HepG2 (cell line): ENCODE data around the gene COMMD4. TPM values are rescaled to one million over a fixed set of nuclear protein-coding genes. Genes with fewer than 3 reads are reported as not detected.

Source experiments
- CENPT ChIP-seq: sonication (generic); formaldehyde crosslinking; IDR thresholded peaks from 2 replicates; pipeline ENCODE4 v1.8.0; 2022; ENCODE audit warnings: low read depth, mild to moderate bottlenecking, moderate library complexity, missing genetic modification reagents
- FOXA3 ChIP-seq: IDR thresholded peaks from 2 replicates; pipeline ENCODE4 v1.6.1; 2016; ENCODE audit warnings: missing genetic modification reagents, missing compliant biosample characterization
- KDM5B ChIP-seq: sonication (generic); formaldehyde crosslinking; IDR thresholded peaks from 2 replicates; pipeline ENCODE4 v1.4.0; 2020; ENCODE audit warnings: missing genetic modification reagents, mild to moderate bottlenecking, borderline replicate concordance
- KLF15 ChIP-seq: sonication (generic); formaldehyde crosslinking; IDR thresholded peaks from 2 replicates; pipeline ENCODE4 v1.8.1; 2023; ENCODE audit warnings: borderline replicate concordance, mild to moderate bottlenecking, inconsistent platforms, missing genetic modification reagents, mixed read lengths
- TBX3 ChIP-seq: fragments of 450-650 bp; IDR thresholded peaks from 2 replicates; pipeline ENCODE4 v1.6.1; 2017; ENCODE audit warnings: antibody characterized with exemption, mild to moderate bottlenecking, inconsistent platforms, borderline replicate concordance
- ZBTB46 ChIP-seq: sonication (generic); formaldehyde crosslinking; IDR thresholded peaks from 2 replicates; pipeline ENCODE4 v1.4.0; 2020; ENCODE audit warnings: mild to moderate bottlenecking, missing genetic modification reagents, borderline replicate concordance
- polyA plus RNA-seq, 8 experiments: library from polyadenylated mRNA; depleted of rRNA in 3 of 8; stranded (reverse) in 7 of 8; unstranded in 1 of 8; fragments of >200 nt; fragmentation: Illumina TruSeq in 4 of 8; extraction: Trizol in 4 of 8; gene quantifications; 2 replicates each; pipeline versions ENCODE4 v1.2.1 to v1.2.3, GENCODE V29; 2011 to 2016; ENCODE audit warnings: low read depth in 4 of 8, missing spikeins in 1 of 8, mixed read lengths in 1 of 8; ENCODE audit not compliant: insufficient read depth in 1 of 8
- total RNA-seq, 5 experiments: library from RNA; depleted of rRNA; stranded (reverse); fragments of >200 nt; fragmentation: Illumina TruSeq; extraction: Trizol; gene quantifications; 2 replicates each; pipeline ENCODE4 v1.2.3, GENCODE V29; 2016; ENCODE audit warnings: low read depth in 1 of 5
- TF ChIP-seq, protein P1 (sequence below): sonication (generic); formaldehyde crosslinking; IDR thresholded peaks from 2 replicates; pipeline ENCODE4 v1.9.0; 2021; ENCODE audit warnings: missing genetic modification reagents, borderline replicate concordance
- TF ChIP-seq, protein P2 (sequence below): sonication (generic); formaldehyde crosslinking; IDR thresholded peaks from 2 replicates; pipeline ENCODE4 v1.4.0; 2020; ENCODE audit warnings: missing genetic modification reagents
- TF ChIP-seq, protein P3 (sequence below): sonication (generic); formaldehyde crosslinking; IDR thresholded peaks from 2 replicates; pipeline ENCODE4 v1.4.0; 2020; ENCODE audit warnings: missing genetic modification reagents, borderline replicate concordance
- TF ChIP-seq, protein P4 (sequence below): fragments of 450-650 bp; IDR thresholded peaks from 2 replicates; pipeline ENCODE4 v1.6.1; 2017
- TF ChIP-seq, protein P5 (sequence below): sonication (generic); formaldehyde crosslinking; IDR thresholded peaks from 2 replicates; pipeline ENCODE4 v1.4.0; 2020; ENCODE audit warnings: missing genetic modification reagents

Gene COMMD4
- total and polyA plus RNA-seq, 2 of the 13 experiments (the other 11 are each of a cell fraction or from before 2014, with no cell fraction given): 45.8 to 89.9 TPM

DNA sequence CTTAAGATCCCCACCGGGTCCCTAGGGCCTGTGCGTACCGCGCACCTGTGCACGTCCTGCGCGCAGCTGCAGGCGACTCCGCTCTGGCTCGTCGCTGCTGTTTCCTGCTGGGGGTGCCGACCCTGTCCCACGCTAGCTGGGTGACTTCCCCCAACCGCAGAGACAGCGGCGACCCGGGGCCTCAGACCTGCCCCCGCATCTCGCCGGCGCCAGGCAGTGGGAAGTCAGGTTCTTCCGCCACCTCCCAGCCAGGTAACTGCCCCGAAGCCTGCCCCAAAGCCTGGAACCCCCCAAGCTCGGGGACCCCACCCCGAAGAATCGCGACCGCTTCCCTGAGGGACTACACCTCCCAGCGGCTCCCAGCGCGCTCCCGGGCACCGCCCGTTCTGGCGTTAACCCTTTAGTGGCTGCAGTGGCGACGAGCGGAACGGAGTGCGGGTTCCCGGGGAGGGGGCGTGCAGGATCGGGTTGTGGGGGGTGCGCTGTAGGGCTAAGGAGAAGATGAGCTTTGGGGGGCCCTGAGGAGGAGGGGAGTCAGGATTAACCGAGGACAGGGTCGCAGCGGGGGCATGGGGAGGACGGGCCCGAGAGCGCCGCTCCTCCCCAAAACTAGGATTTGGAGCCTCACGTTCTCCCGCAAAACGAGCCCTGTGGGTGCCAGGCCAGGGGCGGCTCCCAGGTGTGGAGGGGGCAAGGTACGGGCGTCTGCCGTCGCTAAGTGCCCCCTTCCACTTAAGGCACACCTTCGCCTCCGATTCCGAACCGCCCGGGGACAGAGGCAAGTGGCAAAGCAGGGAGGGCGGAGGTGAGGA, 11.6 kb downstream of the COMMD4 start (continued):
- TF ChIP-seq, protein P1, sequence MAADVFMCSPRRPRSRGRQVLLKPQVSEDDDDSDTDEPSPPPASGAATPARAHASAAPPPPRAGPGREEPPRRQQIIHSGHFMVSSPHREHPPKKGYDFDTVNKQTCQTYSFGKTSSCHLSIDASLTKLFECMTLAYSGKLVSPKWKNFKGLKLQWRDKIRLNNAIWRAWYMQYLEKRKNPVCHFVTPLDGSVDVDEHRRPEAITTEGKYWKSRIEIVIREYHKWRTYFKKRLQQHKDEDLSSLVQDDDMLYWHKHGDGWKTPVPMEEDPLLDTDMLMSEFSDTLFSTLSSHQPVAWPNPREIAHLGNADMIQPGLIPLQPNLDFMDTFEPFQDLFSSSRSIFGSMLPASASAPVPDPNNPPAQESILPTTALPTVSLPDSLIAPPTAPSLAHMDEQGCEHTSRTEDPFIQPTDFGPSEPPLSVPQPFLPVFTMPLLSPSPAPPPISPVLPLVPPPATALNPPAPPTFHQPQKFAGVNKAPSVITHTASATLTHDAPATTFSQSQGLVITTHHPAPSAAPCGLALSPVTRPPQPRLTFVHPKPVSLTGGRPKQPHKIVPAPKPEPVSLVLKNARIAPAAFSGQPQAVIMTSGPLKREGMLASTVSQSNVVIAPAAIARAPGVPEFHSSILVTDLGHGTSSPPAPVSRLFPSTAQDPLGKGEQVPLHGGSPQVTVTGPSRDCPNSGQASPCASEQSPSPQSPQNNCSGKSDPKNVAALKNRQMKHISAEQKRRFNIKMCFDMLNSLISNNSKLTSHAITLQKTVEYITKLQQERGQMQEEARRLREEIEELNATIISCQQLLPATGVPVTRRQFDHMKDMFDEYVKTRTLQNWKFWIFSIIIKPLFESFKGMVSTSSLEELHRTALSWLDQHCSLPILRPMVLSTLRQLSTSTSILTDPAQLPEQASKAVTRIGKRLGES (CRISPR knock-in tag): no peak
- TF ChIP-seq FOXA3 (CRISPR knock-in tag): no peak
- no peak for TF ChIP-seq KLF15 (CRISPR knock-in tag)
- TF ChIP-seq, protein P2, sequence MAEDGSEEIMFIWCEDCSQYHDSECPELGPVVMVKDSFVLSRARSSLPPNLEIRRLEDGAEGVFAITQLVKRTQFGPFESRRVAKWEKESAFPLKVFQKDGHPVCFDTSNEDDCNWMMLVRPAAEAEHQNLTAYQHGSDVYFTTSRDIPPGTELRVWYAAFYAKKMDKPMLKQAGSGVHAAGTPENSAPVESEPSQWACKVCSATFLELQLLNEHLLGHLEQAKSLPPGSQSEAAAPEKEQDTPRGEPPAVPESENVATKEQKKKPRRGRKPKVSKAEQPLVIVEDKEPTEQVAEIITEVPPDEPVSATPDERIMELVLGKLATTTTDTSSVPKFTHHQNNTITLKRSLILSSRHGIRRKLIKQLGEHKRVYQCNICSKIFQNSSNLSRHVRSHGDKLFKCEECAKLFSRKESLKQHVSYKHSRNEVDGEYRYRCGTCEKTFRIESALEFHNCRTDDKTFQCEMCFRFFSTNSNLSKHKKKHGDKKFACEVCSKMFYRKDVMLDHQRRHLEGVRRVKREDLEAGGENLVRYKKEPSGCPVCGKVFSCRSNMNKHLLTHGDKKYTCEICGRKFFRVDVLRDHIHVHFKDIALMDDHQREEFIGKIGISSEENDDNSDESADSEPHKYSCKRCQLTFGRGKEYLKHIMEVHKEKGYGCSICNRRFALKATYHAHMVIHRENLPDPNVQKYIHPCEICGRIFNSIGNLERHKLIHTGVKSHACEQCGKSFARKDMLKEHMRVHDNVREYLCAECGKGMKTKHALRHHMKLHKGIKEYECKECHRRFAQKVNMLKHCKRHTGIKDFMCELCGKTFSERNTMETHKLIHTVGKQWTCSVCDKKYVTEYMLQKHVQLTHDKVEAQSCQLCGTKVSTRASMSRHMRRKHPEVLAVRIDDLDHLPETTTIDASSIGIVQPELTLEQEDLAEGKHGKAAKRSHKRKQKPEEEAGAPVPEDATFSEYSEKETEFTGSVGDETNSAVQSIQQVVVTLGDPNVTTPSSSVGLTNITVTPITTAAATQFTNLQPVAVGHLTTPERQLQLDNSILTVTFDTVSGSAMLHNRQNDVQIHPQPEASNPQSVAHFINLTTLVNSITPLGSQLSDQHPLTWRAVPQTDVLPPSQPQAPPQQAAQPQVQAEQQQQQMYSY (CRISPR knock-in tag): peak; percentile 55; the same call in 1 of the 2 replicates
- TF ChIP-seq, protein P3, sequence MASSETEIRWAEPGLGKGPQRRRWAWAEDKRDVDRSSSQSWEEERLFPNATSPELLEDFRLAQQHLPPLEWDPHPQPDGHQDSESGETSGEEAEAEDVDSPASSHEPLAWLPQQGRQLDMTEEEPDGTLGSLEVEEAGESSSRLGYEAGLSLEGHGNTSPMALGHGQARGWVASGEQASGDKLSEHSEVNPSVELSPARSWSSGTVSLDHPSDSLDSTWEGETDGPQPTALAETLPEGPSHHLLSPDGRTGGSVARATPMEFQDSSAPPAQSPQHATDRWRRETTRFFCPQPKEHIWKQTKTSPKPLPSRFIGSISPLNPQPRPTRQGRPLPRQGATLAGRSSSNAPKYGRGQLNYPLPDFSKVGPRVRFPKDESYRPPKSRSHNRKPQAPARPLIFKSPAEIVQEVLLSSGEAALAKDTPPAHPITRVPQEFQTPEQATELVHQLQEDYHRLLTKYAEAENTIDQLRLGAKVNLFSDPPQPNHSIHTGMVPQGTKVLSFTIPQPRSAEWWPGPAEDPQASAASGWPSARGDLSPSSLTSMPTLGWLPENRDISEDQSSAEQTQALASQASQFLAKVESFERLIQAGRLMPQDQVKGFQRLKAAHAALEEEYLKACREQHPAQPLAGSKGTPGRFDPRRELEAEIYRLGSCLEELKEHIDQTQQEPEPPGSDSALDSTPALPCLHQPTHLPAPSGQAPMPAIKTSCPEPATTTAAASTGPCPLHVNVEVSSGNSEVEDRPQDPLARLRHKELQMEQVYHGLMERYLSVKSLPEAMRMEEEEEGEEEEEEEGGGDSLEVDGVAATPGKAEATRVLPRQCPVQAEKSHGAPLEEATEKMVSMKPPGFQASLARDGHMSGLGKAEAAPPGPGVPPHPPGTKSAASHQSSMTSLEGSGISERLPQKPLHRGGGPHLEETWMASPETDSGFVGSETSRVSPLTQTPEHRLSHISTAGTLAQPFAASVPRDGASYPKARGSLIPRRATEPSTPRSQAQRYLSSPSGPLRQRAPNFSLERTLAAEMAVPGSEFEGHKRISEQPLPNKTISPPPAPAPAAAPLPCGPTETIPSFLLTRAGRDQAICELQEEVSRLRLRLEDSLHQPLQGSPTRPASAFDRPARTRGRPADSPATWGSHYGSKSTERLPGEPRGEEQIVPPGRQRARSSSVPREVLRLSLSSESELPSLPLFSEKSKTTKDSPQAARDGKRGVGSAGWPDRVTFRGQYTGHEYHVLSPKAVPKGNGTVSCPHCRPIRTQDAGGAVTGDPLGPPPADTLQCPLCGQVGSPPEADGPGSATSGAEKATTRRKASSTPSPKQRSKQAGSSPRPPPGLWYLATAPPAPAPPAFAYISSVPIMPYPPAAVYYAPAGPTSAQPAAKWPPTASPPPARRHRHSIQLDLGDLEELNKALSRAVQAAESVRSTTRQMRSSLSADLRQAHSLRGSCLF (CRISPR knock-in tag): no peak
- TF ChIP-seq KDM5B (CRISPR knock-in tag): peak; percentile 69; the same call in 1 of the 2 replicates
- TF ChIP-seq TBX3: no peak
- no peak for TF ChIP-seq ZBTB46
- TF ChIP-seq, protein P4, sequence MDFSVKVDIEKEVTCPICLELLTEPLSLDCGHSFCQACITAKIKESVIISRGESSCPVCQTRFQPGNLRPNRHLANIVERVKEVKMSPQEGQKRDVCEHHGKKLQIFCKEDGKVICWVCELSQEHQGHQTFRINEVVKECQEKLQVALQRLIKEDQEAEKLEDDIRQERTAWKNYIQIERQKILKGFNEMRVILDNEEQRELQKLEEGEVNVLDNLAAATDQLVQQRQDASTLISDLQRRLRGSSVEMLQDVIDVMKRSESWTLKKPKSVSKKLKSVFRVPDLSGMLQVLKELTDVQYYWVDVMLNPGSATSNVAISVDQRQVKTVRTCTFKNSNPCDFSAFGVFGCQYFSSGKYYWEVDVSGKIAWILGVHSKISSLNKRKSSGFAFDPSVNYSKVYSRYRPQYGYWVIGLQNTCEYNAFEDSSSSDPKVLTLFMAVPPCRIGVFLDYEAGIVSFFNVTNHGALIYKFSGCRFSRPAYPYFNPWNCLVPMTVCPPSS: no peak
- TF ChIP-seq, protein P5, sequence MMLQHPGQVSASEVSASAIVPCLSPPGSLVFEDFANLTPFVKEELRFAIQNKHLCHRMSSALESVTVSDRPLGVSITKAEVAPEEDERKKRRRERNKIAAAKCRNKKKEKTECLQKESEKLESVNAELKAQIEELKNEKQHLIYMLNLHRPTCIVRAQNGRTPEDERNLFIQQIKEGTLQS: no peak
- TF ChIP-seq CENPT (CRISPR knock-in tag): 0 out of 2 replicates have a peak, but pooled peaks have one; percentile 56
